Motor neuron (in vitro differentiated cells): ENCODE results near the gene GPR15LG. TPM values are rescaled to one million over a fixed set of nuclear protein-coding genes. Genes with fewer than 3 reads are reported as not detected.
"Not testable (repeated sequence)": the region's sequence is repeated elsewhere in the genome, so short reads cannot be mapped to it uniquely, and the experiment has no call there.

ENCODE experiments used
- ATAC-seq, 8 experiments: fragments of 200-7000 bp; cut with Tn5 transposase; replicated peaks in 6 of 8; 2 replicates each; pipeline ENCODE4 v1.8.0; 2021; ENCODE audit warnings: mild to moderate bottlenecking in 8 of 8, moderate library complexity in 8 of 8
- H3K27ac ChIP-seq, 2 donors: fragments of 250-450 bp; sonication (Bioruptor Pico); 2 replicates each; pipeline ENCODE4 v1.9.0; 2021; ENCODE audit warnings: antibody characterized with exemption in 2 of 2, mild to moderate bottlenecking in 2 of 2, moderate library complexity in 1 of 2
- H3K4me1 ChIP-seq, 2 donors: fragments of 250-450 bp; sonication (Bioruptor Pico); replicated peaks in 1 of 2; 2 replicates each; pipeline ENCODE4 v1.6.1; 2021; ENCODE audit warnings: antibody characterized with exemption in 2 of 2, mild to moderate bottlenecking in 2 of 2, moderate library complexity in 1 of 2
- H3K4me3 ChIP-seq, 5 donors: fragments of 250-450 bp; sonication (Bioruptor Pico); 2 replicates each; pipeline ENCODE4 v1.9.0; 2021; ENCODE audit warnings: antibody characterized with exemption in 5 of 5, mild to moderate bottlenecking in 5 of 5, moderate library complexity in 4 of 5
- WGBS, 10 experiments: fragments of 450-650 bp; shearing (Covaris generic); methylation state at CpG; one replicate each; pipeline ENCODE4 v1.0.0; 2022; 5-methylcytosine and 5-hydroxymethylcytosine counted together
- in situ Hi-C, 9 experiments: fragments of 400-800 bp; cut with MboI; loops; one replicate each; pipeline ENCODE4 v1.15.0; 2021; ENCODE audit warnings: low sequenced_read_pairs in 9 of 9, low pct_unique_long_range_greater_than_20kb in 2 of 9; ENCODE audit not compliant: unreplicated experiment in 9 of 9
- total RNA-seq, 8 experiments: library from RNA; unstranded; fragments of 300-600 nt; gene quantifications; 2 replicates each; pipeline versions ENCODE4 v1.2.3 to v1.2.4, GENCODE V29; 2022

Gene GPR15LG
- total RNA-seq, 8 experiments from 2014 or later: 2.1 TPM; not detected in 7

DNA sequence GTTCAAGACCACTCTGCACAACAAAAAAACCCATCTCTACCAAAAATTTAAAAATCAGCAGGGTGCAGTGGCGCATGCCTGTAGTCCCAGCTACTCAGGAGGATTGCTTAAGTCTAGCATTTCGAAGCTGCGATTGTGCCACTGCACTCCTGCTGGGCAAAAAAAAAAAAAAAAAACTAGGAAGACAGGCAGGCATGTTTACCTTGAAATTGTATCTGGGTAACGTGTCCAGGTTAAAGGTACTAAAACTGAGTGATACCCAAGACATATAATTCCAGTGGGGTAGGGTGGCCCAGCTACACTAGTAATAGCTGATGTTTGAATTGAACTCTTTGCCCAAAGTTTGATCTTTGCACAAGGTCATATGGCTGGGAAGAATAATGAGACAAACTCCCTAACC is 18.1 kb upstream of the GPR15LG start:
- H3K4me1 ChIP-seq: peaks cover 7 to 18% of the 10 kb centered on the region in 2 donors
- H3K27ac ChIP-seq: no peak overlapping the region
- WGBS, 10 experiments: 80 to 100% (median 90%) methylated on average over 1 to 4 of the region's 4 CpGs; no CpG with 5 or more reads in 1 of the 10 experiments
- ATAC-seq: no peak
- H3K4me3 ChIP-seq: no peak overlapping the region
- in situ Hi-C loops: no loop called here

DNA sequence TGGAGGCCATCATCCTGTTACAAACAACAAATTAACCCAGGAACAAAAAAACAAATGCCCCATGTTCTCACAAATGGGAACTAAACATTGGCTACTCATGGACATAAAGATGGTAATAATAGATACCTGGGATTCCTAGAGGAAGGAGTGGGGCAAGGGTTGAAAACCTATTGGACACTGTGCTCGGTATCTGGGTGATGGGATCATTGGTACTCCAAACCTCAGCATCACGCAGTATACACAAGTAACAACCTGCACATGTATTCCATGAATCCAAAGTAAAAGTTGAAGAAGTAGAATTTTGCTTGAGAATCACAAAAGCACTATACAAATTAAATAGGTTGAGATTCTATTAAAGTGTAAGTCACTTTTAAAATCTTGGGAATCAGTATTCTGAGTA is 17.6 kb upstream of the GPR15LG start:
- in situ Hi-C loops: no loop called here
- Histone ChIP-seq H3K4me3 (no peak overlapping the region), H3K4me1 (peaks cover 7 to 22% of the 10 kb centered on the region in 2 donors), H3K27ac (no peak overlapping the region)
- 67 to 100% (median 92%) methylated on average over 1 to 2 of the region's 2 CpGs; no CpG with 5 or more reads in 1 of the 10 experiments for WGBS, 10 experiments
- ATAC-seq: no peak

DNA sequence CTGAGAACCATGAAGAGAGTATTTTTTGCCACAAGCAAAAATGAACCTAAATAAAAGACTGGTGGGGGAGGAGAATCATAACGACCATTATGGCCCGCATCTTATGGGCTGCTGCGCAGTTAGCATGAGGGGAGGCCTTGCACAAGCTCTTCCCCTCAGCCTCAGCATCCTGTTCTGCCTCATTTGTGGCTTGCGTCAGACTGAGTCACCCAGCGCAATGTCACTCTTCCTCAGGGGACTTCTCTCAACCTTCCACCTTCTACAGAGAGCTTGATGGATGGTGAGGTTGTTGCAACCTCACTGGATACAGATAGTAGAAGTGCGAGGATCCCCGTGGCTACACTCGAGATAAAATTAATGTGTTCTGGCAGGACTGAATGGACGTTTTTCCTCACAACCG is 16.8 kb upstream of the GPR15LG start:
- peak in 5 of 8 experiments; percentile 99 to 100 (median 99) for ATAC-seq
- H3K4me1 ChIP-seq: peaks cover 7 to 22% of the 10 kb centered on the region in 2 donors
- 50 to 100% (median 69%) methylated on average over 2 to 10 of the region's 10 CpGs; no CpG with 5 or more reads in 1 of the 10 experiments for WGBS, 10 experiments
- in situ Hi-C loops: no loop called here
- H3K27ac ChIP-seq: peak overlapping the region; percentile 58 to 82
- H3K4me3 ChIP-seq: no peak overlapping the region

DNA sequence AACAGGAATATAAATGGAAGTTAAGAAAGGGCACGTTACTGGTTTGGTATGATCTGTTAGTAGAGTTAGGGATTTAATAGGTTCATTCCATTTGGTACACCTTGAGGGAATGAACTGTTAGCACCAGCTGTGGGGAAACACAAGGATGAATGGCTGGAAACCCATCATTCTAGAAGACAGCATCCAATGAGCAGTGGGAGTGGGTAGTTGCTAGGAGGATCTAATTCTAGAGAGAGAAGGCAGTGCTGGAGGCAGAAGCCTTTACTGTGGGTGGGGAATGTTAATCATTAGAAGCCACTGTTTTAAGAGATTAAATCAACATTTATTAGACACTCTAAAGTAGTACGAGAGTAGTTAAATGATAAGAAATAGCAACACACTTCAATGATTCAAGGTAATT is 15.5 kb upstream of the GPR15LG start:
- Histone ChIP-seq H3K4me3 (no peak overlapping the region), H3K4me1 (peaks cover 7 to 22% of the 10 kb centered on the region in 2 donors), H3K27ac (no peak overlapping the region)
- ATAC-seq: peak in 3 of 8 experiments; percentile 58 to 86 (median 80)
- in situ Hi-C loops: no loop called here
- 60 to 100% (median 89%) methylated on average over 1 to 2 of the region's 2 CpGs; no CpG with 5 or more reads in 3 of the 10 experiments for WGBS, 10 experiments

DNA sequence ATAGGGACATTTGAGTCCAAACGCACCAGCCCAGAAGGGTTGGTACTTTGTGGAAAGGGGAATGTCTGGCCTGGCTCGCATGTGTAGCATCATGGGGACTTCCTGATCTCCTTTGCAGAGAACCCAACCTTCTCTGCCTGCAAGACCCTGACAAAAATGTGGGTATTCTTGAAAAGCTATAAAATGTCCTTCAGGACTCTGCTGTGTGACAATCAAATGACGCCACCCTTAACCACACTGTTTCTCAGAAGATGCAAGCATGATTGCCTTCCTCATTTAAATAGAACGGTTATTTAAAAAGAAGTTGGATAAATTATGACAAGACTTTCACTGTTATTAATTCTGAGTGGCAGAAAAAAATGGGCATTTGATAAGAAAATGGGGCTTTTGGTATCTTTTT is 15.1 kb upstream of the GPR15LG start:
- no peak for ATAC-seq
- 20 to 100% (median 82%) methylated on average over 1 to 4 of the region's 4 CpGs; no CpG with 5 or more reads in 1 of the 10 experiments for WGBS, 10 experiments

DNA sequence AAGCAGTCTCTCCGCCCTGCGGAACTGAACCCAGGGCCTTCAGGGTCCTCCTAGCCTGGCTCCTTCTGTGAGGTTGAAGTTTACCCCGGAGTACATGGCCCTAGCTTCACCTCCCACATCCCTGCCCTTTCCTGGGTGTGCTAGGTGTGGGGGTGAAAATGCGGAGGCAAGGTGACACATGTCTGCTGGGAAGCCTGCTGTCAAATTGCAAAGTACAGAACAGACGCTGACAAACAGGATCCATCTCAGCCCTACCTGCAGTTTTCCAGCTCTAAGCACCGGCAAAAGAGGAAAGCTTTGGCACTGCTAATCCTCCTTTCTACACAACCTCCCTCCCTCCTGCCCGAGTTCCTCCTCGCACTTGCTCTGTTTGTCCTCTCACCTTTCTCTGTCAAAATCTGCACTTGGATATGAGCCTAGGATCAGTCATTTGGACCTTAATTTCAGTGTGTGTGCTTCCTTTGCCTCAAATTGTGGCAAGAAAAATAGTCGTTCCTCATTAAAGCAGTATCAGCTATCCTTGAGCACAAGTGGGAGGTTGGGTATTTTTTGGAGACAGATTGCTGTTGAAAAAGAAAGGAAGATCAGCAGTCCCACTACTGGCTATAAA is 14.4 kb upstream of the GPR15LG start:
- no peak overlapping the region for H3K27ac ChIP-seq
- H3K4me3 ChIP-seq: no peak overlapping the region
- in situ Hi-C loops: no loop called here
- ATAC-seq: peak in 1 of 8 experiments; percentile 23
- 55 to 100% (median 77%) methylated on average over 1 to 8 of the region's 9 CpGs; no CpG with 5 or more reads in 3 of the 10 experiments for WGBS, 10 experiments
- H3K4me1 ChIP-seq: peaks cover 7 to 22% of the 10 kb centered on the region in 2 donors

More for the DNA sequence above, 15.1 kb upstream of the GPR15LG start:
- H3K4me3 ChIP-seq: no peak overlapping the region
- in situ Hi-C loops: no loop called here
- H3K27ac ChIP-seq: no peak overlapping the region
- peaks cover 7 to 22% of the 10 kb centered on the region in 2 donors for H3K4me1 ChIP-seq

DNA sequence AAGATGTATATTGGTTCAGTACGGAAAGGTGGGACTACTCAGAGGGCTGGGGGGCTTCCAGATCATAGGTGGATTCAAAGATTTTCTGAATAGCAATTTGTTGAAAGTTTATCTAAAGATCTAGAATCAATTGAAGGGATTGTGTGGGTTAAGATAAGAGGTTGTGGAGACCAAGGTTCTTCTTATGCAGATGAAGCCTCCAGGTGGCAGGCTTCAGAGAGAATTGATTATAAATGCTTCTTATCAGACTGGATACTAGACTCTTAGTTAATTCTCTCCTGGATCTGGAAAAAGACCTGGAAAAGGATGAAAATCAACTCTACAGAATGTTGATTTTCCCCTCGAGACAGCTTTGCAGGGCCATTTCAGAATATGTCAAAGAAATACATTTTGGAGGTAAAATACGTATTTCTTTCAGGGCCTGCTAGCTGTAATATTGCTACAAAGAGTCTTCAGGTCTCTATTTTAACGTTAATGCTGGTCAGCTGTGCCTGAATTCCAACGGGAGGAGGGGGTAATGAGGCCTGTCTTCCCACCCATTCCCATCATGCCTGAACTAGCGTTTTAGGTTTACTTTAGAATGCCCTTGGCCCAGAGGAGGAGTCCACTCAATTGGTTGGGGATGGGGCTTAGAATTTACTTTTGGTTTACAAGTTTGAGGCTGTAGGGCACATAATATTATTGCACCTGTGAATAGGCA is 12.8 kb upstream of the GPR15LG start:
- WGBS, 10 experiments: 22 to 80% (median 43%) methylated on average over 2 to 5 of the region's 6 CpGs; no CpG with 5 or more reads in 2 of the 10 experiments
- in situ Hi-C loops: no loop called here
- Histone ChIP-seq H3K27ac (no peak overlapping the region), H3K4me1 (peaks cover 10 to 25% of the 10 kb centered on the region in 2 donors), H3K4me3 (no peak overlapping the region)
- ATAC-seq: no peak

DNA sequence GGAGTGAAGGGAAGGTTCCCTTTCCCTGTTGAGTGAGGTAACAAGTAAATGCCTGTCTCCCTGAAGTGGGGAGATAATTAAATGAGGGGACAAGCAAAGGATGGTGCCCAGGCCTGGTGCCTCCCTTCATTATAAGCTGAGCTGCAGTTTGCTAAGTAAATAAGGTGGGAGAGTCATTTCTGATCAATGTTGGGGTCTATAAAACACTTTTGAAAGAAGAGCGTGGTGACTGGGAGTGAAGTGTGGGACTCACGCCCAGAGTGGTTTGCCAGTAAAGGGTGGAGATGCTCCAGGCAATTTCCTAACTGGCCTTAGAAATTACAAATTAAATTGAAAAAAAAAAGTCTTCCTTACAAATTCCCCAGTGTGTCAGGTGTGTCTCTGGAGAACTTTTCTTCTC is 9.6 kb upstream of the GPR15LG start:
- Histone ChIP-seq H3K4me1 (peaks cover 6 to 7% of the 10 kb centered on the region in 2 donors), H3K27ac (no peak overlapping the region), H3K4me3 (no peak overlapping the region)
- WGBS, 10 experiments: 26 to 95% (median 71%) methylated on average over 1 to 2 of the region's 2 CpGs; no CpG with 5 or more reads in 4 of the 10 experiments
- in situ Hi-C loops: no loop called here
- peak in 2 of 8 experiments; percentile 67 to 69 for ATAC-seq

DNA sequence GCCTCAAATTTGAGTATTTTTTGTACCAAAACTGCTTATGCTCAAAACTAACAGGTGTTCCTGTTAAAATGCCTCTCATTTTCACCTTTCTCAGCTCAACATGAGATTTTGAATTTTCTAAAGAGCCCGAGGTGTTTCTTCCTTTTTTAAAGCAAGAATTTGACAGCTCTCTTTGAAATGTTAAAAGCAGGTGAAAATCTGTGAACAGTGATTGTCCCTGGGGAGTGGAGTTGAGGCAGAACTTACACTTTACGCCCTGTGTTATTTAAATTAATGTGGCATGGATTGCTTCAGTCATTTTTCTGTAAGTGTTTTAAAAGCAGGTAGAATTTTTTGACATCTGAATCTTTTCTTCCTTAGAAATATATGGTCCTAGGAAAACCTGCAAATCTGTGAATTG is 9.2 kb upstream of the GPR15LG start:
- ATAC-seq: no peak

DNA sequence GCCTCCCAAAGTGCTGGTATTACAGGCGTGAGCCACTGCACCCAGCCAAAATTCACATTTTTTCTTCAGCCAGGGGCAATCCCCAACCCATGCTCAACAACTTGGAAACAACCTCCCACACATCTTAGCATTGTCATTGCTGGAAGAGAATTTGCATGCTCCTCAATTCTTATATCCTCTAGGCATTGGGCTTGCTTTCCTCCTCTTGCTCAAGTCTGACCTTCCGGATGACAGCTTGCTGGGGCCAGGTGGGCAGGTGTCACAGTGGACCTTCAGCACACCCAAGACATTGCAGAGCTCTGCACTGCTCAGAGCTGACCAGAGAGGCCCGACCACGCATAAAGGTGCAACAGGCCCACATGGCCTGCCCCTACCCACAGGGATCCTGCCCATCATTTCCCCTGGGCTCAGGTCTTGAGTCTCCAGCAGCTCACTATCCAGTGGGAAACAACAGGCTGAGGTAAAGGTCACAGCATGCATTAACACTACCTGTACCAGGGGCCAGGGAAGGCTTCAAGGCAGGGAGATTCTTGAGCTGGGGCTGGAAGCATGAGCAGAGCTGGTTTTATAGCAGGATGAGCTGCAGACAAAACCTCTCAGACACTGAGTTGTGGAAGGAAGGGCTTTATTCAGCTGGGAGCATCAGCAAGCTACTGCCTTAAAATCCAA is 6.8 kb upstream of the GPR15LG start:
- no peak overlapping the region for H3K27ac ChIP-seq
- in situ Hi-C loops: no loop called here
- ATAC-seq: peak in 1 of 8 experiments; percentile 32
- H3K4me3 ChIP-seq: no peak overlapping the region
- peaks cover 11 to 13% of the 10 kb centered on the region in 2 donors for H3K4me1 ChIP-seq
- WGBS, 10 experiments: 39 to 100% (median 63%) methylated on average over 1 to 4 of the region's 4 CpGs; no CpG with 5 or more reads in 4 of the 10 experiments

More for the DNA sequence above, 9.2 kb upstream of the GPR15LG start:
- WGBS, 10 experiments: 0 to 100% (median 33%) methylated on average over 1 to 2 of the region's 2 CpGs; no CpG with 5 or more reads in 1 of the 10 experiments
- Histone ChIP-seq H3K4me1 (peaks cover 8 to 9% of the 10 kb centered on the region in 2 donors), H3K27ac (no peak overlapping the region), H3K4me3 (no peak overlapping the region)
- in situ Hi-C loops: no loop called here

DNA sequence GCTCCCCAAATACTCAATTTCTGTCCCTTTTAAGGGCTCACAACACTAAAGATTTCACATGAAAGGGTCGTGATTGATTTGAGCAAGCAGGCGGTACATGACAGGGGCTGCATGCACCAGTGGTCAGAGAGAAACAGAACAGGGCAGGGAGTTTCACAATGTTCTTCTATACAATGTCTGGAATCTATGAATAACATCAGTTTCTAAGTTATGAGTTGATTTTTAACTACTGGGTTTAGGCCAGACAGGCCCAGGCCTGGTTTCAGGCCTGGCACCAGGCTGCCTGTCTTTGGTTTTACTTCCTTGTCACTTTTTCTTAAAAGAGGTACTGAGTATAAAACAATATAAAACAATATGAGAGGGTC is 6.3 kb upstream of the GPR15LG start:
- H3K4me3 ChIP-seq, H3K27ac ChIP-seq, in situ Hi-C loops, ATAC-seq: not testable (repeated sequence)
- H3K4me1 ChIP-seq: peaks cover 16 to 18% of the 10 kb centered on the region in 2 donors
- 0 to 70% (median 14%) methylated on average over 1 to 2 of the region's 2 CpGs; no CpG with 5 or more reads in 7 of the 10 experiments for WGBS, 10 experiments

DNA sequence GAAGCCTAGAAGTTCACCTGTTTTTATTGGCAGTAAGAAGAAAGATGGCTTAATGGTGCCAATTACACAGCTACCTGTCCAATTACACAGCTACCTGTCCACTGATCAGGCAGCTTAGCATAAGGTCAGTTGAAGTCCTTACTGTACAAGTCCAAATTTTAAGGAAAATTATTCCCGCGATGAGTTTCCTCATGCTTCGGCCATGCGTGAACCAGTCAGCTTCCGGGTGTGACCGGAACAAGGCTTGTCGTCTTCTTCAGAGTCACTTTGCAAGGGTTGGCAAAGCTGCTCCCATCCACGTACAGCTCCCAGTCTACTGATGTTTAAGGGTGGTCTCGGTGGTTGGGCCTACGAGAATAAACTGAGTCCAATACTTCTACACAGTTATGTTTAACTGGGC is 5.2 kb upstream of the GPR15LG start:
- in situ Hi-C loops, ATAC-seq, H3K27ac ChIP-seq, H3K4me3 ChIP-seq: not testable (repeated sequence)
- WGBS, 10 experiments: 44 to 100% (median 93%) methylated on average over 1 to 9 of the region's 10 CpGs; no CpG with 5 or more reads in 2 of the 10 experiments
- peaks cover 18 to 20% of the 10 kb centered on the region in 2 donors for H3K4me1 ChIP-seq

DNA sequence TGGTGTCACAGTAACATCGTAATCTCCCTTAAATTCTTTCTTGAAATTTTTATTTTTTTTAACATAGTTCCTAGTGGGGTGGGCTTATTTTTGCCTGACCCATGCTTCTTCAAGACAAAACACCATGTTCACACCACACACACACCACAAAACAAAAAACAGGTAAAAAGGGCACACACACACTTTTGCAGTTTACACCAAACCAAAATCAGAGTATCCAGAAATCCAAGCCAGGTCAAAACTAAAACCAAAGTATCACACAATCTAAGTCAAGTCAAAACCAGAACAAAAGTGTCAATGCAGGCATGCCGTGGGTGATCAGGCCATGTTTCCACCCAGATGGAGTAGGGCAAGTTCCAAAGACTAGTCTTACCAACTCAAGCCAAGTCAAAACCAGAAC is 2.4 kb upstream of the GPR15LG start:
- H3K4me3 ChIP-seq, H3K27ac ChIP-seq, ATAC-seq, in situ Hi-C loops: not testable (repeated sequence)
- H3K4me1 ChIP-seq: peaks cover 14 to 15% of the 10 kb centered on the region in 2 donors
- 20 to 100% (median 69%) methylated on average over 1 to 2 of the region's 2 CpGs; no CpG with 5 or more reads in 4 of the 10 experiments for WGBS, 10 experiments
